Testis (tissue), 3 donors: ENCODE measurements around the gene RPP25L. TPM values are rescaled to one million over a fixed set of nuclear protein-coding genes. Genes with fewer than 3 reads are reported as not detected.

Experiments used
- DNase-seq: peaks from one replicate; pipeline ENCODE4 v3.0.0-alpha.2; 2019
- H3K27ac ChIP-seq, 2 donors: fragments of 200-600 bp; sonication (generic); one replicate each; pipeline ENCODE4 v1.5.1; 2019
- H3K27me3 ChIP-seq: fragments of 200-600 bp; sonication (generic); one replicate; pipeline ENCODE4 v1.5.1; 2019
- H3K36me3 ChIP-seq: fragments of 200-600 bp; sonication (generic); one replicate; pipeline ENCODE4 v1.5.1; 2017; ENCODE audit warnings: low read depth; ENCODE audit errors: missing control alignments
- H3K4me1 ChIP-seq: fragments of 200-600 bp; sonication (generic); one replicate; pipeline ENCODE4 v1.5.1; 2019
- H3K4me3 ChIP-seq, 2 donors: fragments of 200-600 bp; sonication (generic); one replicate each; pipeline ENCODE4 v1.5.1; 2017 to 2019
- H3K9me3 ChIP-seq: fragments of 200-600 bp; sonication (generic); one replicate; pipeline ENCODE4 v1.5.1; 2017
- POLR2A ChIP-seq: fragments of 450-650 bp; IDR thresholded peaks from one replicate; pipeline ENCODE4 v1.6.1; 2017; ENCODE audit warnings: antibody characterized with exemption, mild to moderate bottlenecking, moderate library complexity
- WGBS, 2 donors: methylation state at CpG; one replicate each; pipeline ENCODE4 v1.1.5; 2018; 5-methylcytosine and 5-hydroxymethylcytosine counted together
- intact Hi-C: fragments of 100-400 bp; cut with DNase I; formaldehyde crosslinking; loops from one replicate; pipeline ENCODE4 v1.15.1; 2023; ENCODE audit warnings: low total_unique reads
- polyA plus RNA-seq: library from polyadenylated mRNA; stranded (reverse); fragments of 350-450 nt; fragmentation: Illumina TruSeq; extraction: RNeasy Lipid Tissue Mini Kit (QIAGEN cat#74804); gene quantifications from one replicate; pipeline ENCODE4 v1.2.3, GENCODE V29; 2014; ENCODE audit warnings: low read depth, low replicate concordance; ENCODE audit not compliant: insufficient read depth
- total RNA-seq, 2 donors: library from RNA; depleted of rRNA; stranded (reverse); fragments of >200 nt; gene quantifications; one replicate each; pipeline ENCODE4 v1.2.3, GENCODE V29; 2016
- TF ChIP-seq, protein P1 (sequence below), 3 experiments: fragments of 450-650 bp in 2 of 3; fragments of 200-600 bp in 1 of 3; sonication (generic) in 1 of 3; IDR thresholded peaks; one replicate each; pipeline ENCODE4 v1.5.1; 2016 to 2019; ENCODE audit warnings: antibody characterized with exemption in 3 of 3, mild to moderate bottlenecking in 2 of 3, moderate library complexity in 1 of 3

RPP25L gene
- total and polyA plus RNA-seq, 3 donors from 2014 or later, result 23.5 to 26.8 (median 25.1) TPM

DNA sequence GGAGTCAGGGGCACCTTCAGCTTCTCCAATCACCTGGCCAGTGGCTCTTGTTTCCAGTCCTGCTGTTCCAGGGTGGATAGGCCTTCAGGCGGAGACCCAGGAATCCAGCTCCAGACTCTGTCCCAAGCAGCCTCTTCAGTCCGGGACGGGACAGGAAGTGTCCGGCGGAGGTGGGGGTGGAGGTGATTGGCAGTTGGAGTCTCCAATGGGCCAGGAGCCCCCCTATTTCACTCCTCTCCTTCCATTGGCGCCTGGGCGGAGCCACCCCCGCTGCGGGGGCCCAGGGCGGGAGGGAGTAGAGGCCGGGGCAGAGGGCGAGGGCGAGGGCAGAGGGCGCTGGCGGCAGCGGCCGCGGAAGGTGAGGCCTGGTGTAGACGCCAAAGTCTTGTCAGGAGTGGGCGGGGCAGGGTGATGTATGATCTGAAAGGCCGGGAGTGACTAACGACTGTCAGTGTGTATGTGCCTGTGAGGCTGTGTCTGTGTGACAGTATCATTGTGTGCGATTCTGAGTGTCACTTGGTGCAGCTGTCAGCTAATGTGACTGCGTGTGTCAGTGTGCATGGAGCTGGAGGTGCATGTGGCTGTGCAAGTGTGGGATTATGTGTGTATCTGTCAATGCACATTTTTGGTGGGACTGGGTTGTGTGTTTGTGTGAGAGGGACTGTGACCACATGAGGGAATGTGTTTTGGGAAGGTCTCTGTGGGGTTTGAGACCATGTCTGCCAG, 40.1 kb upstream of the RPP25L start, which contains the start of gene IL11RA:
IL11RA (plus strand) TSS at position 310 of the 726 bp plus-strand sequence. CDS start 3,033 bp downstream, outside the sequence.
- no peak for TF ChIP-seq POLR2A
- TF ChIP-seq, protein P1, sequence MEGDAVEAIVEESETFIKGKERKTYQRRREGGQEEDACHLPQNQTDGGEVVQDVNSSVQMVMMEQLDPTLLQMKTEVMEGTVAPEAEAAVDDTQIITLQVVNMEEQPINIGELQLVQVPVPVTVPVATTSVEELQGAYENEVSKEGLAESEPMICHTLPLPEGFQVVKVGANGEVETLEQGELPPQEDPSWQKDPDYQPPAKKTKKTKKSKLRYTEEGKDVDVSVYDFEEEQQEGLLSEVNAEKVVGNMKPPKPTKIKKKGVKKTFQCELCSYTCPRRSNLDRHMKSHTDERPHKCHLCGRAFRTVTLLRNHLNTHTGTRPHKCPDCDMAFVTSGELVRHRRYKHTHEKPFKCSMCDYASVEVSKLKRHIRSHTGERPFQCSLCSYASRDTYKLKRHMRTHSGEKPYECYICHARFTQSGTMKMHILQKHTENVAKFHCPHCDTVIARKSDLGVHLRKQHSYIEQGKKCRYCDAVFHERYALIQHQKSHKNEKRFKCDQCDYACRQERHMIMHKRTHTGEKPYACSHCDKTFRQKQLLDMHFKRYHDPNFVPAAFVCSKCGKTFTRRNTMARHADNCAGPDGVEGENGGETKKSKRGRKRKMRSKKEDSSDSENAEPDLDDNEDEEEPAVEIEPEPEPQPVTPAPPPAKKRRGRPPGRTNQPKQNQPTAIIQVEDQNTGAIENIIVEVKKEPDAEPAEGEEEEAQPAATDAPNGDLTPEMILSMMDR (IDR thresholded peaks at IDR 0.05), result no peak
- H3K36me3 ChIP-seq, result no peaks in the 10 kb centered on the region
- no peaks in the 10 kb centered on the region for H3K27me3 ChIP-seq
- intact Hi-C loops, result no loop called here
- peaks cover 52% of the 10 kb centered on the region for H3K4me1 ChIP-seq
- WGBS, 2 donors, result 3 to 4% methylated on average over 16 to 23 of the region's 24 CpGs
- H3K9me3 ChIP-seq, result no peaks in the 10 kb centered on the region
- peak within 1 kb of the TSS; percentile 6 to 53 for H3K4me3 ChIP-seq
- peak; percentile 92 for DNase-seq
- H3K27ac ChIP-seq, result peak within 1 kb of the TSS; percentile 2 to 42

DNA sequence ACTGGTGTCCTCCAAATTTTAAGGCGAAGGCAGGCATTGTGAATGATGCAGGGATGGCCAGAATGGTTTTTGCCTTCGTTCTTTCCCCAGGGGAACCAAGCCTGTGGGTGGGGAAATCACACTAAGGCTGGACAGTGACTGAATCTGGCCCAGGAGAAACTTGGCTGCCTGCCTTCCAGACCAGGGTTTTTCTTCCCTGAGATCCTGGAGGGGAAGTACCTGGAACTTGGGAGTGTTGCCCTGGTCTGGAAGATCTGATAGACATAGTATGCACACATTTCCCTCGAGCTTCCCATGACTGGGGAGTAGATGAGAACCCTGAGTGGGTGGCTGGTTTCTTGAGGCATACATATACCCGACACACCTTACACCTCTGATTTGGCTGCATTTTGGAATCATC, 39.4 kb upstream of the RPP25L start:
- DNase-seq, result peak; percentile 67
- TF ChIP-seq, protein P1 (IDR thresholded peaks at IDR 0.05), result no peak
- no peak for TF ChIP-seq POLR2A
- 29 to 33% methylated on average over 4 of the region's 4 CpGs for WGBS, 2 donors
- Histone ChIP-seq H3K27ac (peak overlapping the region; percentile 2 to 42), H3K4me1 (peaks cover 52% of the 10 kb centered on the region), H3K9me3 (no peaks in the 10 kb centered on the region), H3K4me3 (no peak overlapping the region), H3K27me3 (no peaks in the 10 kb centered on the region), H3K36me3 (no peaks in the 10 kb centered on the region)
- intact Hi-C loops, result no loop called here

DNA sequence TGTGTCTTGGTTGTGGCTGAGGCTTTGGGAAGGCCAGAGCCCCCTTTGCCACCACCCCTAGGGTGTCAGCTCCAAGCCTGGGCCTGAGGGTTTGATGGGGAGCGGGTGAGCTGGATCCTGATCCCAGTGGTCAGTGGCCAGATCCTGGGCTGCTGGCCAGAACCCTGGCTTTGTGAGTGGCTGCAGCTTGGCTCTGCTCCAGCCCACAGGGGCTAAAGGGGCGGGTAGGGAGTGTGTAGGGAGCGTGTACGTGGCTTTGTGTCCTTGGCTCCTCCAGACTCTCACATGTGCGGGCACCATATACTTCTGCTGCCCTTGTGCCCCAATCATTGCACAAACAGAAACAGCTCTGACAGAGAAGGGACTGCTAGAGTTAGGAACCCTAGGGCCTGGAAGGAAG, 38.9 kb upstream of the RPP25L start:
- Histone ChIP-seq H3K27ac (no peak overlapping the region), H3K36me3 (no peaks in the 10 kb centered on the region), H3K4me3 (no peak overlapping the region), H3K27me3 (no peaks in the 10 kb centered on the region), H3K9me3 (no peaks in the 10 kb centered on the region), H3K4me1 (peaks cover 56% of the 10 kb centered on the region)
- DNase-seq, result peak; percentile 53
- intact Hi-C loops, result no loop called here
- WGBS, 2 donors, result 63 to 68% methylated on average over 5 of the region's 5 CpGs
- TF ChIP-seq, protein P1 (IDR thresholded peaks at IDR 0.05), result no peak
- TF ChIP-seq POLR2A, result no peak

DNA sequence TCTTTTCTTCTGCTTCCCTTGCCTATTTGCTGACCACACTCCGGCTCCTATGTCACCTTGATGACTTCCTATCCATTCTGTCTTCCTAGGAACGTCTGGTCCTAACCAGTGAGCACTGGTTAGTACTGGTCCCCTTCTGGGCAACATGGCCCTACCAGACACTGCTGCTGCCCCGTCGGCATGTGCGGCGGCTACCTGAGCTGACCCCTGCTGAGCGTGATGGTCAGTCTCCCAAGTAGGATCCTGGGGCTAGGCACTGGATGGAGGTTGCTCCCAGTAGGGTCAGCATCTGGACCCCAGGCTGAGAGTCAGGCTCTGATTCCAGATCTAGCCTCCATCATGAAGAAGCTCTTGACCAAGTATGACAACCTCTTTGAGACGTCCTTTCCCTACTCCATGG, 36.8 kb upstream of the RPP25L start:
- H3K9me3 ChIP-seq, result no peaks in the 10 kb centered on the region
- no peak overlapping the region for H3K4me3 ChIP-seq
- no peak for DNase-seq
- H3K36me3 ChIP-seq, result no peaks in the 10 kb centered on the region
- H3K27me3 ChIP-seq, result no peaks in the 10 kb centered on the region
- no peak overlapping the region for H3K27ac ChIP-seq
- no peak for TF ChIP-seq POLR2A
- TF ChIP-seq, protein P1 (IDR thresholded peaks at IDR 0.05), result no peak
- 94 to 96% methylated on average over 7 to 8 of the region's 8 CpGs for WGBS, 2 donors
- intact Hi-C loops, result no loop called here
- peaks cover 39% of the 10 kb centered on the region for H3K4me1 ChIP-seq

GRCh38 chr9:34647651-34648050, 35.8 kb upstream of the RPP25L start:
- DNase-seq, result no peak
- H3K9me3 ChIP-seq, result no peaks in the 10 kb centered on the region
- H3K4me3 ChIP-seq, result peak overlapping the region in 1 of 2 donors; percentile 70
- TF ChIP-seq, protein P1 (IDR thresholded peaks at IDR 0.05), result no peak
- TF ChIP-seq POLR2A, result no peak
- H3K27ac ChIP-seq, result peak overlapping the region in 1 of 2 donors; percentile 86
- peaks cover 29% of the 10 kb centered on the region for H3K4me1 ChIP-seq
- intact Hi-C loops, result no loop called here
- H3K36me3 ChIP-seq, result no peaks in the 10 kb centered on the region
- H3K27me3 ChIP-seq, result no peaks in the 10 kb centered on the region
- 60 to 67% methylated on average over 10 of the region's 10 CpGs for WGBS, 2 donors
